A673 (cell line): Measurements from ENCODE around the gene POLA2. TPM values are rescaled to one million over a fixed set of nuclear protein-coding genes. Genes with fewer than 3 reads are reported as not detected.

ENCODE experiments used
- BruUV-seq: library from RNA; stranded (reverse); fragments of 400-500 nt; replicated peaks from 2 replicates; lab custom pipeline; 2021; lab: Mats Ljungman, UMichigan
- CTCF ChIA-PET: fragments of 300-600 bp; sonication (Branson Sonifier 250); formaldehyde crosslinking; loops from one replicate; lab custom pipeline; 2022; ENCODE audit warnings: antibody characterized with exemption; lab: Charles Lee
- POLR2A ChIA-PET: fragments of 300-600 bp; sonication (Branson Sonifier 250); formaldehyde crosslinking; loops from one replicate; lab custom pipeline; 2022; ENCODE audit warnings: antibody characterized with exemption; ENCODE audit not compliant: low non-redundant PET; lab: Charles Lee
- DNase-seq: peaks from one replicate; pipeline ENCODE4 v3.0.0-alpha.2; 2015; ENCODE audit warnings: low spot score
- H3K27ac ChIP-seq: fragments of 200-600 bp; sonication (generic); 2 replicates; pipeline ENCODE4 v1.5.1; 2016; ENCODE audit warnings: mixed run types, low read depth, mild to moderate bottlenecking, mixed read lengths, antibody characterized with exemption, low read length; ENCODE audit not compliant: poor library complexity, severe bottlenecking
- H3K27me3 ChIP-seq: fragments of 200-600 bp; sonication (generic); replicated peaks from 2 replicates; pipeline ENCODE4 v1.6.1; 2017; ENCODE audit warnings: mixed run types, low read depth, mild to moderate bottlenecking, mixed read lengths, antibody characterized with exemption, low read length; ENCODE audit not compliant: insufficient read depth, poor library complexity
- H3K36me3 ChIP-seq: fragments of 200-600 bp; sonication (generic); 2 replicates; pipeline ENCODE4 v1.6.1; 2016; ENCODE audit warnings: mixed run types, mild to moderate bottlenecking, mixed read lengths, antibody characterized with exemption, low read length; ENCODE audit not compliant: insufficient read depth, poor library complexity, severe bottlenecking
- H3K4me1 ChIP-seq: fragments of 200-600 bp; sonication (generic); 2 replicates; pipeline ENCODE4 v1.6.1; 2017; ENCODE audit warnings: mixed run types, mild to moderate bottlenecking, mixed read lengths, antibody characterized with exemption, low read length; ENCODE audit not compliant: insufficient read depth, poor library complexity, severe bottlenecking
- H3K4me3 ChIP-seq: fragments of 200-600 bp; sonication (generic); 2 replicates; pipeline ENCODE4 v1.5.1; 2016; ENCODE audit warnings: low read depth, mixed run types, mild to moderate bottlenecking, mixed read lengths, low read length; ENCODE audit not compliant: poor library complexity, severe bottlenecking
- H3K9me3 ChIP-seq: fragments of 200-600 bp; sonication (generic); 2 replicates; pipeline ENCODE4 v1.6.1; 2016; ENCODE audit warnings: mixed run types, low read depth, mild to moderate bottlenecking, mixed read lengths, antibody characterized with exemption, low read length; ENCODE audit not compliant: poor library complexity, severe bottlenecking
- CTCF ChIP-seq: fragments of 300-800, 200-600 bp; sonication (generic); conservative IDR thresholded peaks from 2 replicates; pipeline ENCODE4 v1.5.1; 2017; ENCODE audit warnings: low read depth, mild to moderate bottlenecking, antibody characterized with exemption, low read length, moderate library complexity, mixed read lengths
- EZH2 ChIP-seq: fragments of 200-600 bp; sonication (generic); IDR thresholded peaks from 2 replicates; pipeline ENCODE4 v1.6.1; 2017; ENCODE audit warnings: borderline replicate concordance, low read depth, mild to moderate bottlenecking, mixed read lengths, antibody characterized with exemption, low read length; ENCODE audit not compliant: poor library complexity, severe bottlenecking
- intact Hi-C: fragments of 100-400 bp; cut with micrococcal nuclease; formaldehyde crosslinking; loops from one replicate; pipeline ENCODE4 v1.10.0; 2022; ENCODE audit not compliant: unreplicated experiment
- total RNA-seq: library from RNA; stranded (reverse); gene quantifications from 2 replicates; pipeline ENCODE4 v1.2.3, GENCODE V29; 2021

POLA2 gene
- total RNA-seq, 1 experiment from 2014 or later: 92.4 TPM

- Histone ChIP-seq H3K36me3 (no peaks in the 10 kb centered on the region), H3K4me3 (no peak overlapping the region), H3K27ac (no peak overlapping the region), H3K9me3 (no peaks in the 10 kb centered on the region), H3K27me3 (no peaks in the 10 kb centered on the region), H3K4me1 (no peaks in the 10 kb centered on the region)
- no peak for DNase-seq
- CTCF ChIA-PET: no interaction called here
- POLR2A ChIA-PET: no interaction called here
- no peak for TF ChIP-seq EZH2
- no peak for TF ChIP-seq CTCF
- BruUV-seq: no TSS peak
- intact Hi-C loops: no loop called here
Observed at GRCh38 chr11:65216830-65217229, 44.9 kb upstream of the POLA2 start.

- DNase-seq: no peak
- H3K27ac ChIP-seq: no peak overlapping the region
- no TSS peak for BruUV-seq
- H3K9me3 ChIP-seq: no peaks in the 10 kb centered on the region
- CTCF ChIA-PET: interaction anchor here (0.7 kb wide), 1 partner anchor 356 kb away, joined by 3 read pairs; no protein-coding TSS in a partner anchor
- H3K4me3 ChIP-seq: no peak overlapping the region
- intact Hi-C loops: no loop called here
- no peaks in the 10 kb centered on the region for H3K27me3 ChIP-seq
- POLR2A ChIA-PET: no interaction called here
- H3K36me3 ChIP-seq: no peaks in the 10 kb centered on the region
- TF ChIP-seq CTCF (no peak), EZH2 (no peak)
- H3K4me1 ChIP-seq: no peaks in the 10 kb centered on the region
Observed at GRCh38 chr11:65217441-65218423, 44.0 kb upstream of the POLA2 start.

- no TSS peak for BruUV-seq
- Histone ChIP-seq H3K36me3 (no peaks in the 10 kb centered on the region), H3K4me1 (no peaks in the 10 kb centered on the region), H3K27me3 (no peaks in the 10 kb centered on the region), H3K9me3 (no peaks in the 10 kb centered on the region), H3K27ac (no peak overlapping the region), H3K4me3 (no peak overlapping the region)
- CTCF ChIA-PET: no interaction called here
- DNase-seq: no peak
- POLR2A ChIA-PET: no interaction called here
- TF ChIP-seq EZH2 (no peak), CTCF (no peak)
- intact Hi-C loops: no loop called here
Observed at GRCh38 chr11:65218446-65218845, 43.3 kb upstream of the POLA2 start.
